ENCODE data around the gene PCDHB13.
"Not testable (repeated sequence)": the region's sequence is repeated elsewhere in the genome, so short reads cannot be mapped to it uniquely, and the experiment has no call there.

PCDHB13 gene

DNA sequence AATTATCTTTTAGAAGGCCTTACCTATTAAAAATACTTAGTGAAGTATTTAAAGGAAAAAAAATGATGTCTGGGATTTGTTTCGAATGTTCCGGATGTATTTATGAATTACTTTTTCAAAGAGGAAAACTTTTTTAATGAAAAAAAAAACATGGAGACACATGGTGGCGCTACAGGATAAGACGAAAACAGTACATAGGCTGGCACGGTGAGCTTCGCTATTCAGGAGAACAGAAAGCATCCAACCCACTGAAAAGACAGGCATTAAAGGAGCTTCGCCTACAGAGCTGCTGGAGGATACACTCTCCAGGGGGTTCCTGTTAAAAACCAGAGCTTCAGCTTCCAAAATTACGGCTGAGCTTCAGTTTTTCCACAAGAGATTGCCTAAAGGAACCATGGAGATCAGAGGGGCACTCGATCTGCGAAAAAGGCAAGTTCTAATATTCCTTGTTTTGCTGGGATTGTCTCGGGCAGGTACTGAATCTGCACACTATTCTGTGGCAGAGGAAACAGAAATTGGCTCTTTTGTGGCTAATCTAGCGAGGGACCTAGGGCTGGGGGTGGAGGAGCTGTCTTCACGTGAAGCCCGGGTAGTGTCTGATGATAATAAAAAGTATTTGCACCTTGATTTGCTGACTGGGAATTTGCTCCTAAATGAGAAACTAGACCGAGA, 9.5 kb downstream of the PCDHB13 start, which contains the start of gene PCDHB14 (continued):
- peak; percentile 79 for TF ChIP-seq ZBTB17 (tag by site-specific recombination; IDR thresholded peaks at IDR 0.05)

DNA sequence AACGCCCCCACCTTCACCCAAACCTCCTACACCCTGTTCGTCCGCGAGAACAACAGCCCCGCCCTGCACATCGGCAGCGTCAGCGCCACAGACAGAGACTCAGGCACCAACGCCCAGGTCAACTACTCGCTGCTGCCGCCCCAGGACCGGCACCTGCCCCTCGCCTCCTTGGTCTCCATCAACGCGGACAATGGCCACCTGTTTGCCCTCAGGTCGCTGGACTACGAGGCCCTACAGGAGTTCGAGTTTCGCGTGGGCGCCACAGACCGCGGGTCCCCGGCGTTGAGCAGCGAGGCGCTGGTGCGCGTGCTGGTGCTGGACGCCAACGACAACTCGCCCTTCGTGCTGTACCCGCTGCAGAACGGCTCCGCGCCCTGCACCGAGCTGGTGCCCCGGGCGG, 11.1 kb downstream of the PCDHB13 start:
- H3K27ac ChIP-seq (ENCODE audit: extremely low read depth, low read depth, low read length); H3K4me1 ChIP-seq (ENCODE audit: control insufficient read depth, insufficient read depth, low read length); H3K36me3 ChIP-seq (ENCODE audit: control insufficient read depth in 2 of 2, insufficient read depth in 1 of 2, low read length in 2 of 2); H3K9me3 ChIP-seq (ENCODE audit: control insufficient read depth, insufficient read depth, low read depth, low read length); H3K4me3 ChIP-seq (ENCODE audit: low read depth, low read length); CTCF ChIA-PET; POLR2A ChIA-PET: not testable (repeated sequence)

DNA sequence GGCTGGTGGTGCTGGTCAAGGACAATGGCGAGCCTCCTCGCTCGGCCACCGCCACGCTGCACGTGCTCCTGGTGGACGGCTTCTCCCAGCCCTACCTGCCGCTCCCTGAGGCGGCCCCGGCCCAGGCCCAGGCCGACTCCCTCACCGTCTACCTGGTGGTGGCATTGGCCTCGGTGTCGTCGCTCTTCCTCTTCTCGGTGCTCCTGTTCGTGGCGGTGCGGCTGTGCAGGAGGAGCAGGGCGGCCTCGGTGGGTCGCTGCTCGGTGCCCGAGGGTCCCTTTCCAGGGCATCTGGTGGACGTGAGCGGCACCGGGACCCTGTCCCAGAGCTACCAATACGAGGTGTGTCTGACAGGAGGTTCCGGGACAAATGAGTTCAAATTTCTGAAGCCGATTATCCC, 11.7 kb downstream of the PCDHB13 start:
- H3K27ac ChIP-seq (ENCODE audit: extremely low read depth, low read depth, low read length); CTCF ChIA-PET; H3K4me1 ChIP-seq (ENCODE audit: control insufficient read depth, insufficient read depth, low read length); POLR2A ChIA-PET; H3K4me3 ChIP-seq (ENCODE audit: low read depth, low read length); H3K9me3 ChIP-seq (ENCODE audit: control insufficient read depth, insufficient read depth, low read depth, low read length); H3K36me3 ChIP-seq (ENCODE audit: control insufficient read depth in 2 of 2, insufficient read depth in 1 of 2, low read length in 2 of 2): not testable (repeated sequence)

DNA sequence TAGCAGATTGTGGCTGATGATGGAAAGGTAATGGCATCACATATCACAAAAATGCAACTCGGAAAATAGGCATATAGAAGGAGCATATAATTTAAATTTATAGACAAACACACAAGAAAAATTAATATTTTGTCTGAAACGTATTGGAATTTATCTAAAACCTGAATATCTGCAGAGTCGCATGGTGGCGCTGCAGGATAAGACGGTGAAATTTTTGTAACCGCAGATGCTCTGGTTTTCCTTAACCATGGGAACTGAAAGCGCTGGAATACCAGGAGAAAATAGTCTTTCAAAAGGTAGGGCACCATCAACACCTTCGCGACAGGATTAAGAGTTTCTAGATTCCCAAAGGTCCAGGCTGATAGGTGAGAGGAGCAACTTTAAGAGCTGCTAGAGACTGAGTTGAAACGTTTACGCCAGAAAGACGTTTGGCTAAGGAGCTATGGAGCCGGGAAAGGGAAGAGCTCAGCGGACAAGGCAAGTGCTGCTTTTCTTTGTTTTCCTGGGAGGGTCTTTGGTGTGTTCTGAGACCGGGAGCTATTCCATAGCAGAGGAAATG, 20.5 kb downstream of the PCDHB13 start:
- POLR2A ChIA-PET = no interaction called here
- CTCF ChIA-PET = interaction anchor here (0.6 to 2.3 kb wide), 26 partner anchors 10 to 408 kb away, joined by 3 to 20 read pairs (median 4); partner anchors contain the start of genes PCDHB10, PCDHB12, PCDHB14 and PCDHB15

DNA sequence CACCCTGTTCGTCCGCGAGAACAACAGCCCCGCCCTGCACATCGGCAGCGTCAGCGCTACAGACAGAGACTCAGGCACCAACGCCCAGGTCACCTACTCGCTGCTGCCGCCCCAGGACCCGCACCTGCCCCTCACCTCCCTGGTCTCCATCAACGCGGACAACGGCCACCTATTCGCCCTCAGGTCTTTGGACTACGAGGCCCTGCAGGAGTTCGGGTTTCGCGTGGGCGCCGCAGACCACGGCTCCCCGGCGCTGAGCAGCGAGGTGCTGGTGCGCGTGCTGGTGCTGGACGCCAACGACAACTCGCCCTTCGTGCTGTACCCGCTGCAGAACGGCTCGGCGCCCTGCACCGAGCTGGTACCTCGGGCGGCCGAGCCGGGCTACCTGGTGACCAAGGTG, 22.2 kb downstream of the PCDHB13 start:
- H3K36me3 ChIP-seq (ENCODE audit: control insufficient read depth in 2 of 2, insufficient read depth in 1 of 2, low read length in 2 of 2); POLR2A ChIA-PET; H3K4me3 ChIP-seq (ENCODE audit: low read depth, low read length); H3K27ac ChIP-seq (ENCODE audit: extremely low read depth, low read depth, low read length); H3K4me1 ChIP-seq (ENCODE audit: control insufficient read depth, insufficient read depth, low read length); H3K9me3 ChIP-seq (ENCODE audit: control insufficient read depth, insufficient read depth, low read depth, low read length); CTCF ChIA-PET: not testable (repeated sequence)

More for the DNA sequence above, 20.5 kb downstream of the PCDHB13 start:
- Histone ChIP-seq H3K36me3 (ENCODE audit: control insufficient read depth in 2 of 2, insufficient read depth in 1 of 2, low read length in 2 of 2) (no peaks in the 10 kb centered on the region), H3K4me3 (ENCODE audit: low read depth, low read length) (peak overlapping the region; percentile 33), H3K9me3 (ENCODE audit: control insufficient read depth, insufficient read depth, low read depth, low read length) (no peaks in the 10 kb centered on the region), H3K4me1 (ENCODE audit: control insufficient read depth, insufficient read depth, low read length) (no peaks in the 10 kb centered on the region), H3K27ac (ENCODE audit: extremely low read depth, low read depth, low read length) (no peak overlapping the region)
- TF ChIP-seq ZNF121 (tag by site-specific recombination; IDR thresholded peaks at IDR 0.05) (no peak), IKZF3 (tag by site-specific recombination; IDR thresholded peaks at IDR 0.05) (0 out of 2 replicates have a peak, but pooled peaks have one; percentile 13), ZNF654 (tag by site-specific recombination; IDR thresholded peaks at IDR 0.05; ENCODE audit: low read depth) (peak; percentile 62)

DNA sequence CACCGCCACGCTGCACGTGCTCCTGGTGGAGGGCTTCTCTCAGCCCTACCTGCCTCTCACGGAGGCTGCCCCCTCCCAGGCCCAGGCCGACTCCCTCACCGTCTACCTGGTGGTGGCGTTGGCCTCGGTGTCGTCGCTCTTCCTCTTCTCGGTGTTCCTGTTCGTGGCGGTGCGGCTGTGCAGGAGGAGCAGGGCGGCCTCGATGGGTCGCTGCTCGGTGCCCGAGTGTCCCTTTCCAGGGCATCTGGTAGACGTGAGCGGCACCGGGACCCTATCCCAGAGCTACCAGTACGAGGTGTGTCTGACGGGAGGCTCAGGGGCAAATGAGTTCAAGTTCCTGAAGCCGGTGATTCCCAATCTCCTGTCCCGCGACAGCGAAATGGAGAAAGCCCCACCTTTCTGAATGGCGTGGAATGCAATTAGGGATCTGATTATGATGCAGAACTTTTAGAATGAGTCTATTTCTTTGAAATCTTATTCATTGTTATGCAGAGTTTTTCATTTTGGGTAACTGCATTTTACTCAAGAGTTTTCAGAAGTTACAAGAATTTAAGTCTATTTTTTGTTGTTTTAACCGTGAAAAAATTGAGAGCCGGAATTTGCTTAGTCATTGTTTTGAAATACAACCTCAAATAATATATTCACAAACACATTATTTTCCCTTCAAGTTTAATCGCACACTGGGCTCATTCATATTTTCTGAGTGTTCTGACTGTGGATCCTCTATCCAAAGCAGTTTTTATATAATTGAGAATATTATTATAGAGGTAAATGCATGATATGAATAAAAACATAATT, 23.0 kb downstream of the PCDHB13 start:
- ChIA-PET POLR2A (no interaction called here), CTCF (interaction anchor here (0.6 kb wide), 1 partner anchor 13 kb away, joined by 3 read pairs; no protein-coding TSS in a partner anchor)
- Histone ChIP-seq H3K4me3 (ENCODE audit: low read depth, low read length) (no peak overlapping the region), H3K27ac (ENCODE audit: extremely low read depth, low read depth, low read length) (no peak overlapping the region), H3K36me3 (ENCODE audit: control insufficient read depth in 2 of 2, insufficient read depth in 1 of 2, low read length in 2 of 2) (no peaks in the 10 kb centered on the region), H3K9me3 (ENCODE audit: control insufficient read depth, insufficient read depth, low read depth, low read length) (no peaks in the 10 kb centered on the region), H3K4me1 (ENCODE audit: control insufficient read depth, insufficient read depth, low read length) (no peaks in the 10 kb centered on the region)
- TF ChIP-seq, protein P1, sequence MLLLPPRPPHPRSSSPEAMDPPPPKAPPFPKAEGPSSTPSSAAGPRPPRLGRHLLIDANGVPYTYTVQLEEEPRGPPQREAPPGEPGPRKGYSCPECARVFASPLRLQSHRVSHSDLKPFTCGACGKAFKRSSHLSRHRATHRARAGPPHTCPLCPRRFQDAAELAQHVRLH (tag by site-specific recombination; IDR thresholded peaks at IDR 0.05) = no peak

DNA sequence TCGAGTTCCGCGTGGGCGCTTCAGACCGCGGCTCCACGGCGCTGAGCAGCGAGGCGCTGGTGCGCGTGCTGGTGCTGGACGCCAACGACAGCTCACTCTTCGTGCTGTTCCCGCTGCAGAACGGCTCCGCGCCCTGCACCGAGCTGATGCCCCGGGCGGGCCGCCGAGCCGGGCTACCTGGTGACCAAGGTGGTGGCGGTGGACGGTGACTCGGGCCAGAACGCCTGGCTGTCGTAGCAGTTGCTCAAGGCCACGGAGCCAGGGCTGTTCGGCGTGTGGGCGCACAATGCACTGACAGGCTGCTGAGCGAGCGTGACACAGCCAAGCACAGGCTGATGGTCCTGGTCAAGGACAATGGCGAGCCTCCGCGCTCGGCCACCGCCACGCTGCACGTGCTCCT, 27.8 kb downstream of the PCDHB13 start:
- ChIA-PET POLR2A (no interaction called here), CTCF (no interaction called here)
- Histone ChIP-seq H3K4me3 (ENCODE audit: low read depth, low read length) (no peak overlapping the region), H3K36me3 (ENCODE audit: control insufficient read depth in 2 of 2, insufficient read depth in 1 of 2, low read length in 2 of 2) (no peaks in the 10 kb centered on the region), H3K27ac (ENCODE audit: extremely low read depth, low read depth, low read length) (no peak overlapping the region), H3K4me1 (ENCODE audit: control insufficient read depth, insufficient read depth, low read length) (no peaks in the 10 kb centered on the region), H3K9me3 (ENCODE audit: control insufficient read depth, insufficient read depth, low read depth, low read length) (no peaks in the 10 kb centered on the region; the same call in 1 of the 2 replicates)
- TF ChIP-seq ZNF335 (tag by site-specific recombination; conservative IDR thresholded peaks at IDR 0.05) (no peak), ZNF544 (tag by site-specific recombination; IDR thresholded peaks at IDR 0.05) (no peak), EGR2 (tag by site-specific recombination; IDR thresholded peaks at IDR 0.05; ENCODE audit: low read depth) (no peak), ZNF404 (tag by site-specific recombination; IDR thresholded peaks at IDR 0.05) (no peak), ZNF155 (tag by site-specific recombination; IDR thresholded peaks at IDR 0.05) (no peak)
